IMR-90 (cell line): ENCODE measurements around the gene DNAH17. TPM values are rescaled to one million over a fixed set of nuclear protein-coding genes. Genes with fewer than 3 reads are reported as not detected.
A peak's percentile ranks its signal among the peaks of the same experiment; 100 is the strongest.

Source experiments
- ATAC-seq: fragments of 200-7000 bp; cut with Tn5 transposase; 2 replicates; pipeline ENCODE4 v1.9.1; 2020; ENCODE audit warnings: low read depth, mild to moderate bottlenecking, moderate library complexity
- BruUV-seq: library from RNA; stranded (reverse); fragments of 400-500 nt; replicated peaks from 2 replicates; lab custom pipeline; 2021; lab: Mats Ljungman, UMichigan
- CTCF ChIA-PET: fragments of 300-600 bp; formaldehyde crosslinking; extraction: SDS; loops from one replicate; lab custom pipeline; 2021; ENCODE audit warnings: antibody characterized with exemption; lab: Yijun Ruan, JAX
- POLR2A ChIA-PET: fragments of 300-600 bp; sonication (Branson Sonifier 250); formaldehyde crosslinking; loops from one replicate; lab custom pipeline; 2022; ENCODE audit warnings: antibody characterized with exemption; ENCODE audit not compliant: unreplicated experiment; lab: Charles Lee
- DNase-seq: peaks from one replicate; pipeline ENCODE4 v3.0.0; 2013
- H2AFZ ChIP-seq: replicated peaks from 2 replicates; pipeline ENCODE3; 2013; ENCODE audit warnings: low read length, mild to moderate bottlenecking; ENCODE audit not compliant: poor library complexity
- H2AK5ac ChIP-seq: 2 replicates; pipeline ENCODE4 v1.6.1; 2013; ENCODE audit warnings: low read depth, low read length, inconsistent platforms
- H2AK9ac ChIP-seq: replicated peaks from 2 replicates; pipeline ENCODE3; 2013; ENCODE audit warnings: mild to moderate bottlenecking, low read depth, low read length, moderate library complexity; ENCODE audit not compliant: poor library complexity
- H2BK120ac ChIP-seq: 2 replicates; pipeline ENCODE4 v1.6.1; 2013; ENCODE audit warnings: low read depth, low read length, inconsistent platforms
- H2BK15ac ChIP-seq: 3 replicates; pipeline ENCODE4 v1.6.1; 2013; ENCODE audit warnings: low read depth, low read length, inconsistent platforms
- H2BK20ac ChIP-seq: 2 replicates; pipeline ENCODE4 v1.6.1; 2013; ENCODE audit warnings: low read depth, mild to moderate bottlenecking, inconsistent platforms, low read length, moderate library complexity
- H2BK5ac ChIP-seq: 2 replicates; pipeline ENCODE4 v1.6.1; 2013; ENCODE audit warnings: mild to moderate bottlenecking, low read depth, low read length, inconsistent platforms; ENCODE audit not compliant: poor library complexity, severe bottlenecking
- H3K14ac ChIP-seq: replicated peaks from 2 replicates; pipeline ENCODE4 v1.6.1; 2013; ENCODE audit warnings: low read depth, low read length, inconsistent platforms
- H3K18ac ChIP-seq: 2 replicates; pipeline ENCODE4 v1.6.1; 2013; ENCODE audit warnings: low read depth, low read length, control low read depth
- H3K23ac ChIP-seq: 2 replicates; pipeline ENCODE4 v1.6.1; 2013; ENCODE audit warnings: low read depth, low read length, inconsistent platforms
- H3K27ac ChIP-seq: 2 replicates; pipeline ENCODE4 v1.5.1; 2013; ENCODE audit warnings: mild to moderate bottlenecking, control low read depth, low read length; ENCODE audit not compliant: insufficient read depth
- H3K27me3 ChIP-seq: 2 replicates; pipeline ENCODE4 v1.6.1; 2013; ENCODE audit warnings: low read length; ENCODE audit not compliant: control insufficient read depth, insufficient read depth
- H3K36me3 ChIP-seq: 2 replicates; pipeline ENCODE4 v1.6.1; 2013; ENCODE audit warnings: low read length, mixed read lengths; ENCODE audit not compliant: control insufficient read depth, insufficient read depth
- H3K4ac ChIP-seq: 2 replicates; pipeline ENCODE4 v1.6.1; 2013; ENCODE audit warnings: low read depth, low read length, inconsistent platforms
- H3K4me1 ChIP-seq: 2 replicates; pipeline ENCODE4 v1.6.1; 2013; ENCODE audit warnings: low read length, mixed read lengths; ENCODE audit not compliant: control insufficient read depth, insufficient read depth
- H3K4me2 ChIP-seq: 2 replicates; pipeline ENCODE4 v1.6.1; 2013; ENCODE audit warnings: low read depth, mild to moderate bottlenecking, control low read depth, low read length, moderate library complexity
- H3K4me3 ChIP-seq: 2 replicates; pipeline ENCODE4 v1.5.1; 2013; ENCODE audit warnings: low read depth, mild to moderate bottlenecking, control low read depth, low read length, moderate library complexity; ENCODE audit not compliant: insufficient read depth
- H3K56ac ChIP-seq: 2 replicates; pipeline ENCODE4 v1.6.1; 2013; ENCODE audit warnings: low read length, inconsistent platforms; ENCODE audit not compliant: insufficient read depth; ENCODE audit errors: extremely low read depth
- H3K79me1 ChIP-seq, 2 experiments: 2 replicates each; pipeline ENCODE4 v1.6.1; 2013; ENCODE audit warnings: low read length in 2 of 2, inconsistent platforms in 1 of 2, low read depth in 1 of 2
- H3K9ac ChIP-seq: 2 replicates; pipeline ENCODE4 v1.6.1; 2013; ENCODE audit warnings: low read depth, low read length, control low read depth
- H3K9me1 ChIP-seq: 2 replicates; pipeline ENCODE4 v1.6.1; 2013; ENCODE audit warnings: low read length, inconsistent platforms; ENCODE audit not compliant: insufficient read depth
- H3K9me3 ChIP-seq: 2 replicates; pipeline ENCODE4 v1.6.1; 2013; ENCODE audit warnings: low read length; ENCODE audit not compliant: control insufficient read depth, insufficient read depth
- H4K20me1 ChIP-seq: 2 replicates; pipeline ENCODE4 v1.6.1; 2013; ENCODE audit warnings: low read length, inconsistent platforms; ENCODE audit not compliant: insufficient read depth
- H4K5ac ChIP-seq: 2 replicates; pipeline ENCODE4 v1.6.1; 2013; ENCODE audit warnings: mild to moderate bottlenecking, low read depth, low read length, control low read depth
- H4K8ac ChIP-seq, 2 experiments: 2 replicates each; pipeline ENCODE4 v1.6.1; 2013; ENCODE audit warnings: low read depth in 2 of 2, low read length in 2 of 2, control low read depth in 1 of 2, inconsistent platforms in 1 of 2
- H4K91ac ChIP-seq: 2 replicates; pipeline ENCODE4 v1.6.1; 2013; ENCODE audit warnings: low read depth, low read length, inconsistent platforms; ENCODE audit not compliant: insufficient read depth
- BHLHE40 ChIP-seq: fragments of 150-350 bp; IDR thresholded peaks from 2 replicates; pipeline ENCODE4 v1.6.1; 2016; ENCODE audit warnings: mild to moderate bottlenecking, low read depth, low read length
- CEBPB ChIP-seq: IDR thresholded peaks from 2 replicates; pipeline ENCODE4 v1.6.1; 2012; ENCODE audit warnings: low read depth, low read length, improper control_type of control experiment
- CHD1 ChIP-seq: IDR thresholded peaks from 2 replicates; pipeline ENCODE4 v1.6.1; 2012; ENCODE audit warnings: low read depth, low read length, improper control_type of control experiment
- FOS ChIP-seq: fragments of 150-350 bp; IDR thresholded peaks from 2 replicates; pipeline ENCODE4 v1.6.1; 2016; ENCODE audit warnings: low read depth, low read length
- MAFK ChIP-seq: IDR thresholded peaks from 2 replicates; pipeline ENCODE4 v1.6.1; 2012; ENCODE audit warnings: low read depth, low read length, improper control_type of control experiment
- MAZ ChIP-seq: IDR thresholded peaks from 2 replicates; pipeline ENCODE4 v1.6.1; 2012; ENCODE audit warnings: low read depth, mild to moderate bottlenecking, low read length, improper control_type of control experiment, moderate library complexity, borderline replicate concordance
- MXI1 ChIP-seq: IDR thresholded peaks from 2 replicates; pipeline ENCODE4 v1.6.1; 2012; ENCODE audit warnings: low read depth, mild to moderate bottlenecking, low read length, moderate library complexity, borderline replicate concordance
- NFE2L2 ChIP-seq: fragments of 150-350 bp; IDR thresholded peaks from 2 replicates; pipeline ENCODE4 v1.6.1; 2016; ENCODE audit warnings: low read depth, mild to moderate bottlenecking, low read length
- POLR2A ChIP-seq: IDR thresholded peaks from 2 replicates; pipeline ENCODE4 v1.6.1; 2012; ENCODE audit warnings: mild to moderate bottlenecking, low read depth, low read length
- RAD21 ChIP-seq: IDR thresholded peaks from 2 replicates; pipeline ENCODE4 v1.6.1; 2012; ENCODE audit warnings: low read length, improper control_type of control experiment
- RCOR1 ChIP-seq: IDR thresholded peaks from 2 replicates; pipeline ENCODE4 v1.6.1; 2012; ENCODE audit warnings: mild to moderate bottlenecking, low read length, improper control_type of control experiment; ENCODE audit not compliant: insufficient replicate concordance
- RFX5 ChIP-seq: IDR thresholded peaks from 2 replicates; pipeline ENCODE4 v1.8.0; 2012; ENCODE audit warnings: low read depth, mild to moderate bottlenecking, low read length, moderate library complexity
- SMC3 ChIP-seq: fragments of 150-350 bp; IDR thresholded peaks from 2 replicates; pipeline ENCODE4 v1.6.1; 2016; ENCODE audit warnings: low read depth, mild to moderate bottlenecking, antibody characterized with exemption, low read length, moderate library complexity
- WGBS, 2 experiments: methylation state at CpG; one replicate each; pipeline versions ENCODE4 v1.1.5 to v1.1.7; 2013; ENCODE audit warnings: missing lambda C conversion rate in 2 of 2; ENCODE audit not compliant: insufficient read length in 1 of 2; ENCODE audit errors: extremely low coverage in 2 of 2; 5-methylcytosine and 5-hydroxymethylcytosine counted together
- dilution Hi-C: fragments of 300-500 bp; cut with HindIII; formaldehyde crosslinking; loops from one replicate; pipeline ENCODE4 v1.14.3; 2018; ENCODE audit warnings: low sequenced_read_pairs; ENCODE audit not compliant: unreplicated experiment
- in situ Hi-C: fragments of 300-500 bp; cut with MboI; formaldehyde crosslinking; loops from 3 replicates; pipeline ENCODE4 v1.14.3; 2019; ENCODE audit warnings: low sequenced_read_pairs, inconsistent platforms, mixed read lengths
- intact Hi-C: fragments of 100-400 bp; cut with micrococcal nuclease; formaldehyde crosslinking; loops from 2 replicates; pipeline ENCODE4 v1.10.0; 2022
- polyA plus RNA-seq, 3 experiments: library from polyadenylated mRNA; depleted of rRNA; stranded (reverse); fragments of >200 nt; gene quantifications; 2 replicates each; pipeline ENCODE4 v1.2.3, GENCODE V29; 2012; ENCODE audit warnings: low replicate concordance in 1 of 3
- total RNA-seq: library from RNA; depleted of rRNA; stranded (reverse); fragments of >200 nt; gene quantifications from 2 replicates; pipeline ENCODE4 v1.2.3, GENCODE V29; 2012
- TF ChIP-seq, protein P1 (sequence below): fragments of 150-350 bp; IDR thresholded peaks from 2 replicates; pipeline ENCODE4 v1.6.1; 2016; ENCODE audit warnings: low read depth, mild to moderate bottlenecking, low read length, moderate library complexity, borderline replicate concordance
- TF ChIP-seq, protein P2 (sequence below): conservative IDR thresholded peaks from 2 replicates; pipeline ENCODE4 v1.5.1; 2012; ENCODE audit warnings: mild to moderate bottlenecking, low read depth, low read length, improper control_type of control experiment
- TF ChIP-seq, protein P3 (sequence below): fragments of 150-350 bp; IDR thresholded peaks from 2 replicates; pipeline ENCODE4 v1.6.1; 2017; ENCODE audit warnings: mild to moderate bottlenecking, antibody characterized with exemption, low read length, low read depth

Gene DNAH17
- total and polyA plus RNA-seq, 2 of the 4 experiments (the other 2 are of a cell fraction) = not detected

DNA sequence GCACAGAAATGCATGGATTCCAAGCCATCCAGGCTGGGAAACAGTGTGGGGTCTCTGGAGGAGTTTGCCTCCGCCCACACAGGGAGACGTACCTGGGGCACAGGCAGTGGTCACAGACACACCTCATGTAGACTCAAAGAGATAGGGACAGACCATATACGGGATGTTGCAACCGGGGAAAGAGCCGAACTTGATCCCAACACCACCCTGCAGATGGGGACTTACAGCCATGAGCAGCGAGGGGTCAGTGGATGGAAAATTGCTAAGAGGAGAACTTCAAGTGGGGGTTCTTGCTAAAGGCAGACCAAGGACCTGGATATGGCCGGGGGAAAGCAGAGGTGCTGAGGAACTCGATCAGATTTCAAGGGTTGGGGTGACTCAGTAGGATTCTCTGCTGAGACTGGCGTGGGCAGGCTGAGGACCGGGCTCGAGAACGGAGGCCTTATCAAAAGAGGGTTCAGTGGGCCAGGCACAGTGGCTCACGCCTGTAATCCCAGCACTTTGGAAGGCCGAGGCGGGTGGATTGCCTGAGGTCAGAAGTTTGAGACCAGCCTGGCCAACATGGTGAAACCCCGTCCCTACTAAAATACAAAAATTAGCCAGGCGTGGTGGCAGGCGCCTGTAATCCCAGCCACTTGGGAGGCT lies 12.0 kb upstream of the DNAH17 start:
- no peak overlapping the region for H2BK5ac ChIP-seq
- no peaks in the 10 kb centered on the region for H3K9me3 ChIP-seq
- no peak overlapping the region for H3K4me3 ChIP-seq
- intact Hi-C loops = no loop called here
- H4K20me1 ChIP-seq = peaks cover 4% of the 10 kb centered on the region; the same call in 1 of the 2 replicates
- H3K79me1 ChIP-seq = no peaks in the 10 kb centered on the region
- H4K8ac ChIP-seq = no peak overlapping the region
- DNase-seq (no peak), ATAC-seq (no peak)
- dilution Hi-C loops = no loop called here
- H3K56ac ChIP-seq = no peak overlapping the region
- H3K23ac ChIP-seq = no peak overlapping the region
- no peak overlapping the region; the same call in 2 of the 3 replicates for H2BK15ac ChIP-seq
- no peak overlapping the region for H3K4me2 ChIP-seq
- H3K27me3 ChIP-seq = peaks cover 8% of the 10 kb centered on the region; the same call in 1 of the 2 replicates
- no peak overlapping the region for H2AK9ac ChIP-seq
- 95% methylated on average over 8 of the region's 18 CpGs; no CpG with 5 or more reads in 1 of the 2 experiments for WGBS, 2 experiments
- H3K14ac ChIP-seq = no peak overlapping the region
- no TSS peak for BruUV-seq
- TF ChIP-seq MXI1 (no peak), SMC3 (no peak), BHLHE40 (no peak), MAFK (no peak), CEBPB (no peak), RCOR1 (no peak), MAZ (no peak), POLR2A (no peak), RAD21 (no peak), CHD1 (no peak), NFE2L2 (no peak), RFX5 (no peak), FOS (no peak)
- TF ChIP-seq, protein P1, sequence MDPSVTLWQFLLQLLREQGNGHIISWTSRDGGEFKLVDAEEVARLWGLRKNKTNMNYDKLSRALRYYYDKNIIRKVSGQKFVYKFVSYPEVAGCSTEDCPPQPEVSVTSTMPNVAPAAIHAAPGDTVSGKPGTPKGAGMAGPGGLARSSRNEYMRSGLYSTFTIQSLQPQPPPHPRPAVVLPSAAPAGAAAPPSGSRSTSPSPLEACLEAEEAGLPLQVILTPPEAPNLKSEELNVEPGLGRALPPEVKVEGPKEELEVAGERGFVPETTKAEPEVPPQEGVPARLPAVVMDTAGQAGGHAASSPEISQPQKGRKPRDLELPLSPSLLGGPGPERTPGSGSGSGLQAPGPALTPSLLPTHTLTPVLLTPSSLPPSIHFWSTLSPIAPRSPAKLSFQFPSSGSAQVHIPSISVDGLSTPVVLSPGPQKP = no peak
- TF ChIP-seq, protein P2, sequence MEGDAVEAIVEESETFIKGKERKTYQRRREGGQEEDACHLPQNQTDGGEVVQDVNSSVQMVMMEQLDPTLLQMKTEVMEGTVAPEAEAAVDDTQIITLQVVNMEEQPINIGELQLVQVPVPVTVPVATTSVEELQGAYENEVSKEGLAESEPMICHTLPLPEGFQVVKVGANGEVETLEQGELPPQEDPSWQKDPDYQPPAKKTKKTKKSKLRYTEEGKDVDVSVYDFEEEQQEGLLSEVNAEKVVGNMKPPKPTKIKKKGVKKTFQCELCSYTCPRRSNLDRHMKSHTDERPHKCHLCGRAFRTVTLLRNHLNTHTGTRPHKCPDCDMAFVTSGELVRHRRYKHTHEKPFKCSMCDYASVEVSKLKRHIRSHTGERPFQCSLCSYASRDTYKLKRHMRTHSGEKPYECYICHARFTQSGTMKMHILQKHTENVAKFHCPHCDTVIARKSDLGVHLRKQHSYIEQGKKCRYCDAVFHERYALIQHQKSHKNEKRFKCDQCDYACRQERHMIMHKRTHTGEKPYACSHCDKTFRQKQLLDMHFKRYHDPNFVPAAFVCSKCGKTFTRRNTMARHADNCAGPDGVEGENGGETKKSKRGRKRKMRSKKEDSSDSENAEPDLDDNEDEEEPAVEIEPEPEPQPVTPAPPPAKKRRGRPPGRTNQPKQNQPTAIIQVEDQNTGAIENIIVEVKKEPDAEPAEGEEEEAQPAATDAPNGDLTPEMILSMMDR = no peak
- TF ChIP-seq, protein P3, sequence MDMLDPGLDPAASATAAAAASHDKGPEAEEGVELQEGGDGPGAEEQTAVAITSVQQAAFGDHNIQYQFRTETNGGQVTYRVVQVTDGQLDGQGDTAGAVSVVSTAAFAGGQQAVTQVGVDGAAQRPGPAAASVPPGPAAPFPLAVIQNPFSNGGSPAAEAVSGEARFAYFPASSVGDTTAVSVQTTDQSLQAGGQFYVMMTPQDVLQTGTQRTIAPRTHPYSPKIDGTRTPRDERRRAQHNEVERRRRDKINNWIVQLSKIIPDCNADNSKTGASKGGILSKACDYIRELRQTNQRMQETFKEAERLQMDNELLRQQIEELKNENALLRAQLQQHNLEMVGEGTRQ = no peak
- 0 out of 2 replicates have a peak overlapping the region, but pooled peaks have one; percentile 1 for H2AK5ac ChIP-seq
- peaks cover 2% of the 10 kb centered on the region; the same call in 1 of the 2 replicates for H3K4me1 ChIP-seq
- H2BK20ac ChIP-seq = no peak overlapping the region
- no peak overlapping the region for H3K4ac ChIP-seq
- H4K5ac ChIP-seq = no peak overlapping the region
- ChIA-PET CTCF (no interaction called here), POLR2A (no interaction called here)
- no peak overlapping the region for H4K91ac ChIP-seq
- no peaks in the 10 kb centered on the region for H3K36me3 ChIP-seq
- H3K27ac ChIP-seq = no peak overlapping the region
- in situ Hi-C loops = no loop called here
- H3K9ac ChIP-seq = no peak overlapping the region
- H3K18ac ChIP-seq = no peak overlapping the region
- H2AFZ ChIP-seq = no peak overlapping the region
- H2BK120ac ChIP-seq = no peak overlapping the region
- peaks cover 5% of the 10 kb centered on the region; the same call in 1 of the 2 replicates for H3K9me1 ChIP-seq
